Liver (tissue), 9 donors: ENCODE results near the gene PPP1R10. TPM values are rescaled to one million over a fixed set of nuclear protein-coding genes. Genes with fewer than 3 reads are reported as not detected.

Source experiments
- DNase-seq: peaks from one replicate; pipeline ENCODE4 v3.0.0-alpha.2; 2017; ENCODE audit warnings: low spot score
- H3K27ac ChIP-seq, 2 donors: one replicate each; pipeline ENCODE4 v1.7.0; 2013; ENCODE audit warnings: inconsistent platforms in 2 of 2, low read length in 2 of 2, control low read depth in 1 of 2, low read depth in 1 of 2, mild to moderate bottlenecking in 1 of 2
- H3K27me3 ChIP-seq, 4 donors: one replicate each; pipeline versions ENCODE4 v1.6.1 to v1.7.0; 2013; ENCODE audit warnings: low read length in 3 of 4, inconsistent platforms in 1 of 4, mild to moderate bottlenecking in 1 of 4, moderate library complexity in 1 of 4; ENCODE audit not compliant: control insufficient read depth in 4 of 4, insufficient read depth in 4 of 4
- H3K36me3 ChIP-seq, 4 donors: one replicate each; pipeline versions ENCODE4 v1.6.1 to v1.7.0; 2013; ENCODE audit warnings: low read length in 3 of 4, mild to moderate bottlenecking in 3 of 4, low read depth in 1 of 4, moderate library complexity in 1 of 4; ENCODE audit not compliant: control insufficient read depth in 4 of 4, insufficient read depth in 3 of 4
- H3K4me1 ChIP-seq, 4 donors: one replicate each; pipeline versions ENCODE4 v1.6.1 to v1.7.0; 2013; ENCODE audit warnings: low read length in 3 of 4, mild to moderate bottlenecking in 3 of 4, moderate library complexity in 1 of 4; ENCODE audit not compliant: control insufficient read depth in 4 of 4, insufficient read depth in 4 of 4
- H3K4me3 ChIP-seq, 3 donors: one replicate each; pipeline versions ENCODE4 v1.6.1 to v1.7.0; 2013; ENCODE audit warnings: low read length in 3 of 3, control low read depth in 1 of 3, low read depth in 1 of 3, mild to moderate bottlenecking in 1 of 3
- H3K9ac ChIP-seq, 2 donors: one replicate each; pipeline ENCODE4 v1.7.0; 2013; ENCODE audit warnings: low read length in 2 of 2, mild to moderate bottlenecking in 2 of 2, moderate library complexity in 2 of 2, control low read depth in 1 of 2, low read depth in 1 of 2
- H3K9me3 ChIP-seq, 4 donors: one replicate each; pipeline versions ENCODE4 v1.6.1 to v1.7.0; 2013; ENCODE audit warnings: low read length in 3 of 4; ENCODE audit not compliant: control insufficient read depth in 4 of 4
- ATF3 ChIP-seq: IDR thresholded peaks from 2 replicates; pipeline ENCODE4 v1.6.1; 2016; ENCODE audit warnings: antibody characterized with exemption
- CTCF ChIP-seq: fragments of 150-350 bp; IDR thresholded peaks from 2 replicates; pipeline ENCODE4 v1.5.1; 2017; ENCODE audit warnings: improper control_type of control experiment, low read depth, low read length; ENCODE audit not compliant: missing input control
- EGR1 ChIP-seq, 2 donors: IDR thresholded peaks; 2 replicates each; pipeline ENCODE4 v1.6.1; 2016 to 2018; ENCODE audit warnings: antibody characterized with exemption in 2 of 2, low read depth in 2 of 2
- FOXA1 ChIP-seq: IDR thresholded peaks from 2 replicates; pipeline ENCODE4 v1.6.1; 2016; ENCODE audit warnings: antibody characterized with exemption
- FOXA2 ChIP-seq: IDR thresholded peaks from 2 replicates; pipeline ENCODE4 v1.6.1; 2016; ENCODE audit warnings: antibody characterized with exemption
- GABPA ChIP-seq, 2 donors: IDR thresholded peaks in 1 of 2; conservative IDR thresholded peaks in 1 of 2; 2 replicates each; pipeline ENCODE4 v1.6.1; 2016; ENCODE audit warnings: antibody characterized with exemption in 2 of 2, mild to moderate bottlenecking in 1 of 2, moderate library complexity in 1 of 2
- HNF4A ChIP-seq, 2 donors: conservative IDR thresholded peaks; 2 replicates each; pipeline ENCODE4 v1.6.1; 2016; ENCODE audit warnings: antibody characterized with exemption in 2 of 2, mild to moderate bottlenecking in 2 of 2
- HNF4G ChIP-seq: IDR thresholded peaks from 2 replicates; pipeline ENCODE4 v1.6.1; 2016; ENCODE audit warnings: antibody characterized with exemption
- JUND ChIP-seq, 2 donors: IDR thresholded peaks; 2 replicates each; pipeline ENCODE4 v1.6.1; 2016; ENCODE audit warnings: antibody characterized with exemption in 2 of 2
- MAX ChIP-seq: IDR thresholded peaks from 2 replicates; pipeline ENCODE4 v1.6.1; 2016; ENCODE audit warnings: antibody characterized with exemption
- NR2F2 ChIP-seq: IDR thresholded peaks from 2 replicates; pipeline ENCODE4 v1.6.1; 2016; ENCODE audit warnings: antibody characterized with exemption
- RAD21 ChIP-seq, 2 donors: IDR thresholded peaks; 2 replicates each; pipeline ENCODE4 v1.6.1; 2016; ENCODE audit warnings: antibody characterized with exemption in 2 of 2, mild to moderate bottlenecking in 2 of 2
- REST ChIP-seq: IDR thresholded peaks from 2 replicates; pipeline ENCODE4 v1.6.1; 2016; ENCODE audit warnings: antibody characterized with exemption, mild to moderate bottlenecking
- RXRA ChIP-seq, 2 donors: IDR thresholded peaks; 2 replicates each; pipeline ENCODE4 v1.6.1; 2017 to 2018; ENCODE audit warnings: antibody characterized with exemption in 2 of 2, mild to moderate bottlenecking in 1 of 2
- SP1 ChIP-seq: IDR thresholded peaks from 2 replicates; pipeline ENCODE4 v1.6.1; 2018; ENCODE audit warnings: antibody characterized with exemption, mild to moderate bottlenecking
- TAF1 ChIP-seq: conservative IDR thresholded peaks from 2 replicates; pipeline ENCODE4 v1.6.1; 2016; ENCODE audit warnings: antibody characterized with exemption, mild to moderate bottlenecking
- YY1 ChIP-seq: IDR thresholded peaks from 2 replicates; pipeline ENCODE4 v1.6.1; 2016; ENCODE audit warnings: antibody characterized with exemption, mild to moderate bottlenecking
- ZBTB33 ChIP-seq: IDR thresholded peaks from 2 replicates; pipeline ENCODE4 v1.6.1; 2016; ENCODE audit warnings: antibody characterized with exemption
- WGBS: extraction: QIAGEN DNeasy Blood & Tissue Kit; methylation state at CpG from one replicate; pipeline ENCODE4 v1.1.7; 2013; 5-methylcytosine and 5-hydroxymethylcytosine counted together
- polyA plus RNA-seq, 2 donors: library from polyadenylated mRNA; stranded (reverse) in 1 of 2; unstranded in 1 of 2; fragments of 200-250 nt in 1 of 2; fragments of >200 nt in 1 of 2; fragmentation: Nextera tagmentation in 1 of 2; extraction: Ambion mirVana in 1 of 2; gene quantifications; one replicate each; pipeline versions ENCODE4 v1.2.1 to v1.2.3, GENCODE V29; 2013 to 2015
- total RNA-seq, 2 donors: library from RNA; depleted of rRNA; stranded (reverse); fragments of >200 nt; gene quantifications; one replicate each; pipeline ENCODE4 v1.2.3, GENCODE V29; 2014
- donor health status: healthy.
- donor health status: healthy.
- donor health status: healthy.
- donor health status: healthy.
- donor health status: healthy.

Gene PPP1R10
- total and polyA plus RNA-seq, 4 donors, result 11.1 to 21.1 (median 14.1) TPM

GRCh38 chr6:30601436-30601814, 15.6 kb downstream of the PPP1R10 start:
- Histone ChIP-seq H3K36me3 (peaks cover 29 to 55% (median 51%) of the 10 kb centered on the region in 4 donors), H3K9ac (no peak overlapping the region), H3K4me3 (no peak overlapping the region), H3K9me3 (no peaks in the 10 kb centered on the region), H3K27ac (no peak overlapping the region), H3K4me1 (peaks cover 0 to 4% (median 0%) of the 10 kb centered on the region in 4 donors), H3K27me3 (no peaks in the 10 kb centered on the region)
- TF ChIP-seq CTCF (no peak), NR2F2 (no peak), RAD21 (IDR thresholded peaks at IDR 0.05) (no peak), YY1 (no peak), JUND (IDR thresholded peaks at IDR 0.05) (no peak), ZBTB33 (no peak), MAX (no peak)
- DNase-seq, result no peak
- WGBS, result 79% methylated on average over 6 of the region's 6 CpGs

- Histone ChIP-seq H3K27ac (no peak overlapping the region), H3K27me3 (no peaks in the 10 kb centered on the region), H3K36me3 (peaks cover 23 to 48% (median 43%) of the 10 kb centered on the region in 4 donors), H3K9me3 (no peaks in the 10 kb centered on the region), H3K4me3 (no peak overlapping the region), H3K9ac (no peak overlapping the region), H3K4me1 (peaks cover 0 to 4% (median 0%) of the 10 kb centered on the region in 4 donors)
- TF ChIP-seq JUND (IDR thresholded peaks at IDR 0.05) (no peak), FOXA2 (no peak), CTCF (no peak), ZBTB33 (no peak), EGR1 (IDR thresholded peaks at IDR 0.05; ENCODE audit: low read depth in 2 of 2) (no peak), HNF4A (conservative IDR thresholded peaks at IDR 0.05) (no peak), MAX (no peak), ATF3 (no peak), FOXA1 (no peak), TAF1 (no peak), REST (no peak), RAD21 (IDR thresholded peaks at IDR 0.05) (no peak), YY1 (no peak), HNF4G (no peak), GABPA (IDR thresholded peaks at IDR 0.05 in 1 of 2, conservative IDR thresholded peaks at IDR 0.05 in 1 of 2) (no peak), RXRA (IDR thresholded peaks at IDR 0.05) (no peak), NR2F2 (no peak), SP1 (no peak)
- whole genome bisulfite sequencing, result 82% methylated on average over 10 of the region's 10 CpGs
- DNase-seq, result no peak
These were observed 16.5 kb downstream of the PPP1R10 start for GRCh38 chr6:30600451-30600961.
